WI38 (cell line): ENCODE results near the gene TMED8.

Experiments
- H3K4me3 ChIP-seq: 2 replicates; pipeline ENCODE4 v1.5.1; 2011; ENCODE audit warnings: low read depth, mild to moderate bottlenecking, control low read depth, low read length
- CTCF ChIP-seq: IDR thresholded peaks from 2 replicates; pipeline ENCODE4 v1.5.1; 2012; ENCODE audit warnings: low read depth, mild to moderate bottlenecking, control low read depth, low read length

The TMED8 gene

GRCh38 chr14:77359626-77360025 is 17.3 kb downstream of the TMED8 start:
- H3K4me3 ChIP-seq = no peak overlapping the region
- TF ChIP-seq CTCF = no peak

- no peak for TF ChIP-seq CTCF
- no peak overlapping the region for H3K4me3 ChIP-seq
These were observed 20.0 kb downstream of the TMED8 start for GRCh38 chr14:77356899-77357298.

- H3K4me3 ChIP-seq = no peak overlapping the region
- TF ChIP-seq CTCF = no peak
These were observed 21.1 kb downstream of the TMED8 start for GRCh38 chr14:77355811-77356210.

- TF ChIP-seq CTCF = no peak
- no peak overlapping the region for H3K4me3 ChIP-seq
These were observed 23.3 kb downstream of the TMED8 start for GRCh38 chr14:77353469-77354141.

- TF ChIP-seq CTCF = no peak
- H3K4me3 ChIP-seq = no peak overlapping the region
These were observed 29.1 kb downstream of the TMED8 start for GRCh38 chr14:77347751-77348150.

- no peak for TF ChIP-seq CTCF
- H3K4me3 ChIP-seq = no peak overlapping the region
These were observed 30.4 kb downstream of the TMED8 start for GRCh38 chr14:77346495-77346894.

GRCh38 chr14:77344377-77344996 is 32.4 kb downstream of the TMED8 start:
- no peak for TF ChIP-seq CTCF
- no peak overlapping the region for H3K4me3 ChIP-seq
